HUDEP-2 (cell line): ENCODE results near the gene ACR.

Source experiments
- DNase-seq, 76 experiments: peaks; one replicate each; lab custom pipeline; 2025; ENCODE audit not compliant: unreplicated experiment in 76 of 76; lab: John Stamatoyannopoulos, UW

Gene ACR

DNA sequence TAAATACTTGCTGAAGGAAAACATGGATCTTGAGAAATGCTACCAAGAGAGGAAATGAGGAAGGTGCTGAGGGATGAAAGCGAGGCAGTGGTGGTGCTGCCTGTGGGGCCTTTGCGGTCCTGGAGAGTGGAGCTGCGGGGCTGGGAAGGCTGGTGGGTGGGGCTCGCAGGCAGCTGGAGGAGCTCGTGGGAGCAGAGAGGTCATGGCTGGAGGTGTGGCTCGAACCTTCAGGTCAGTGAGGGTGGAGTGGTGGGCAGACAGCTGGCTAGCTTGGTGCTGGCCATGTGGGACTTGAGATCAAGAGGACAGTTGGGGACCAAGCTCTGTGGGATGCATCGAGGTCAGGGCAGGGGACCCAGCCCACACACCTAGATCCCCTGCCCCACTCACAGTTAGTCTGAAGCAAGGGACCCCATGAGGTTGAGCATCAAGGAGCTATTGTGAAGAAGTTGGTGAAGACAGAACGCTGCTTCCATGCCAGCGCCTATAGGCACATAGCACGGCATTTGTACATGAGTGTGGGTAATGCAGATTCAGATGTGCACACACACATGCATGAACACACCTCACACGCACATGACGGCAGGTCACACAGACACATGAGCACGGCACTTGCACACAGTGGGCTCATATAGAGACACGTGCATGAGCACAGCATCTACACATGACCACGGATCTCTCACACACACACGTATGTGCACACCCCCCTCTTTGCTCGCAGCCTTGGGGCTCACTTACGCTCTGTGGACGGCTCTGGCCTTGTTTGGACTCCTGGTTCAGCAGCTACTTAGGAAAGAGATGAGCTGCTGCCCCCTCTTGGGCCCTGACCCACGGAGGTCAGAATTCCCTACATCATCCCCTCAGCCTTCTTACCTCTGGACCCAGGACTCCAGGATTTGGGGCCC lies 34.9 kb upstream of the ACR start:
- no peak for DNase-seq

DNA sequence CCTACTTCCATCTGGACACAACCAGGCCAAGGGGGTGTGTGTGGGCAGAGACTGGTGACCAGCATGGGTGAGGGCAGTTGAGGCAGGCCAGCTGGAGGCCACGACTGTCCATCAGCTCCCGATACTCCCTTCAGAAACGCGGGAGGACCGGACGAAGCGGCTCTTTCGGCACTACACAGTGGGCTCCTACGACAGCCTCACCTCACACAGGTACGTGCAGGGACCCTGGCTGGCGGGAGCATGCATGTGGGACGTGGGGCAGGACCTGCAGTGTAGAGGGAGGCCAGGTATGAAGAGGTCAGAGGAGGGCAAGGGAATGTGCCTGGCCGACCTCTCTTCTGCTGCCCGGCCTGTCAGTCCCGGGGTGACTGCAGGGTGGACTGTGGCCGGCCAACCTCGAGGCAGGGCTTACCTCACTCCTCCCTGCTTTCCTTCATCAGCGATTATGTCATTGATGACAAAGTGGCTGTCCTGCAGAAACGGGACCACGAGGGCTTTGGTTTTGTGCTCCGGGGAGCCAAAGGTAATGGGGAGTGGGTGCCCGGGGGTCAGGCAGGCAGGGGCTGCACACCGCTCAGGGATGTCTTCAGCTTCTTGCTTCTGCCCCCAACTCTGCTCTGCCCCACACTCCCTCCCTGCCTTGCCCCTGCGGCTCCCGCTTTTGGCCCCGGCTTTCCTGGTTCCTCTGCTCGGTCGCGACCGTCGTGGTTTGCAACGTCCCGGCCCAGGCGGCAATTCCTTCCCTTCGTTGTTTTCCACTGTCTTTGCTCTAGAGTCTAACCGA lies 34.1 kb upstream of the ACR start:
- DNase-seq, result no peak

DNA sequence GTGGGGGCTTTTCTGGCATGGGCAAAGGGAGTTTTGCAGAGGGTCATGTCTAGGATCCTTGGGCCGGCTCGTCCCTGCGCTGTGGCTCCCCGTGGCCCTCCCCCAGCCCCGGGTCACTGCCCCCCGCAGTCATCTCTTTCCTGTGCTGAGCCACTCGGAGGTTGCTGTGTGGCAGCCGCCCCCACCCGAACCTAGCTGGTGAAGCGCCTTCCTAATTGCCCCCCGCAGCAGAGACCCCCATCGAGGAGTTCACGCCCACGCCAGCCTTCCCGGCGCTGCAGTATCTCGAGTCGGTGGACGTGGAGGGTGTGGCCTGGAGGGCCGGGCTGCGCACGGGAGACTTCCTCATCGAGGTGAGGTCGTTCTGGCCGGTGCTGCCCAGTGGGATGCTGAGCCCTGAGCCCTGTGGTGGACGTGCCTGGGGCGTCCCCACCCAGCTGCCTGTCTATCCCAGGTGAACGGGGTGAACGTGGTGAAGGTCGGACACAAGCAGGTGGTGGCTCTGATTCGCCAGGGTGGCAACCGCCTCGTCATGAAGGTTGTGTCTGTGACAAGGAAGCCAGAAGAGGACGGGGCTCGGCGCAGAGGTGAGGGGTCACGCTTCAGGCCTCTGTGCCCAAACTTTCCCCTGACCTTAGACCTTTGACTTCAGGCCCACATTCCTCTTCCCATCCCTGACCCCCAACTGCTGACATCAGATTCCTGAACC lies 33.3 kb upstream of the ACR start:
- no peak for DNase-seq

DNA sequence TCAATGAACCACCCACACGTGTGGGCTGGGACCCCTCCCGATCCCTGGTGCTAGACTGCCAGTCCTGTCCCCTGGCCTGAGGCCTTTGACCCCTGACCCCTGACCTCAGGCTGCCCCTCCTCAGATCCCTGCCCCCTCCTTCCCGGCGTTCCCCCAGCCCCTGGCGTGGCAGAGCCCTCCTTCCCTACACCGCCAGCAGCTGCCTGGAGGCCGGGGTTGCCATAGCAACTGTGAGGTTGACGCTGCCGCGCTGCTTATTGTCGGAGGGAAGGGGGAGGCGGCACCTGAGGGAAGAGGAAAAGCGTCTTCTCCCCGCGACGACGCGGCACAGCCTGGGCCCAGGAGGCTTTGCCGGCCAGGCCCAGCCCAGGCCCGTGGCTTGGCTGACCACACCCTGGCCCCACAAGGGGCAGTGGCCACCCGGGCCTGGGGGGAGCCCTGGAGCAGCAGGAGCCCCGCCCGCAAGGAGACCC lies 32.7 kb upstream of the ACR start:
- no peak for DNase-seq

DNA sequence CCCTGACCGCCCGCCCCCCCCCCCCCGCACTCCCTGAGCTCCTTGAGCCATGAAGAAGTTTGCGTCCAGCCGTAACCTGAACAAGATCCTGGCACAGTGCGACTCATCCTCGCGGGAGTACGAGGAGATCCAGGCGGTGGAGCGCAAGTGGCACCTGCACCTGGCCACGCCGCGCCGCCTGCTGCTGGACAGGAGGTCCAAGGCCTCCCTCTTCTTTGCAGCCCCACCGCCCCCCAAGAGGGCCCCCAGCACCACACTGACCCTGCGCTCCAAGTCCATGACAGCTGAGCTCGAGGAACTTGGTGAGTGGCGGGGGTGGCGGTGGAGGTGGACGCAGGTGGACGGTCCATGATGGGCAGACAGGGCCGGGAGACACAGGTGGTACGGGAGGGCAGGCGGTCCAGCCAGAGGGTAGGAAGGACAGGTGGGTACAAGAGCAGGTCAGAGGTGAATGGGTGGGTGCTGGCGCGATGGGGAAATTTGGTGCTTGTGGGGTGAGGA lies 32.1 kb upstream of the ACR start:
- no peak for DNase-seq

DNA sequence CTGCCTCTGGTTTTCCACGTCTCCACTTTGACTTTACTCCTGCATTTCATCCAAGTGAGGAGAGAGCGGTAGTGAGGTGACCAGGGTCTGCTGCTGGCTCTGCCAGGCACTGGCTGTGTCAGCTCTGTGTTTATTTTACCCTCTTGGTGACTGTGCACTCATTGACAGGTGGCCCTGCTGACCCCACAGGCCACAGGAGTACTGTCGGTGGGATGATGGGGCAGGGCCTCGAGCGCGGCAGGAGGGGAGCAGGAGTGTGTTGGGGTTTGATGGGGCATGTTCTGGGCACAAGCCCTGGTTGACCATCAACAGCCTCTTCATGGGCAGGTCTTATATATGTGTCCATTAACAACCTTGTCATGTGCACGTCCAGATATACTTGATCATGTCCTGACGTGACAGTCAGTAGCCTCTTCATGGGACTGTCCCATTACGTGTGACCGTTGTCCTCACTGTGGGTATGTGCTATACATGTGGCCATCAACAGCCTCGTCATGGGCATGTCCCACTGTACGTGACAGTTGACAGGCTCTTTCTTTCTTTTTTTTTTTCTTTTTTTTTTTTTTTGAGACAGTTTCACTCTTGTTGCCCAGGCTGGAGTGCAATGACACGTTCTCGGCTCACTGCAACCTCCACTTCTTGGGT lies 31.4 kb upstream of the ACR start:
- DNase-seq, result no peak

DNA sequence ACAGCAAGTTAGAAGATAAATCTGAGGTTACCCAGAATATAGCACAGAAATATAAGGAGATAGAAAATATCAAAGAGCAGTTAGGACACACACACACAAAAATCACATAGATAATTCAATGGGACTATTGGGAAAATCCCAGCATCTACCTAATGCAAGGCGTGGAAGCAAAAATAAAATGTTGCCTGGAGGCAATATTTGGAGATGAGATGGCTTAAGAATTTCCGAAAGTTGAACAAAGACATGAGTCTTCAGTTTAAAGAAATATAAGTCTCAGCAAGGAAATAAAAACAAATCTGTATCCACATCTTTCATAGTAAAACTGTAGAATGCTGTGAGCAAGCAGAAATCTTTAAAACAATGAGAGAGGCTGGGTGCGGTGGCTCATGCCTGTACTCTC lies 29.5 kb upstream of the ACR start:
- no peak for DNase-seq

DNA sequence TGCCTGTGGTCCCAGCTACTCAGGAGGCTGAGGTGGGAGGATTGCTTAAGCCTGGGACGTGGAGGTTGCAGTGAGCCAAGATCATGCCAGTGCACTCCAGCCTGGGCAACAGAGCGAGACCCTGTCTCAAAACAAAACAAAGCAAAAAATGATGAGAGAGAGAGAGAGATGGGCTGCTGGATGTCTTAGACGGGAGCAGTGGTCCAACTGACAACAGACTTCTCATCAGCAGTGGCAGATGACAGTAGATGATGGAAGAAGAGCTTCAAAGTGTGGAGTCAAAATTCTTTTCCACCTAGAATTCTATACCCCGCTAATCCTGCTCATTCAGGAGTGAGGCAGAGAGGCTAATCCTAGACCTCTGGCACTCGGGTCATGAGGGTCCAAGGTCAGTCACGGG lies 29.0 kb upstream of the ACR start:
- no peak for DNase-seq

DNA sequence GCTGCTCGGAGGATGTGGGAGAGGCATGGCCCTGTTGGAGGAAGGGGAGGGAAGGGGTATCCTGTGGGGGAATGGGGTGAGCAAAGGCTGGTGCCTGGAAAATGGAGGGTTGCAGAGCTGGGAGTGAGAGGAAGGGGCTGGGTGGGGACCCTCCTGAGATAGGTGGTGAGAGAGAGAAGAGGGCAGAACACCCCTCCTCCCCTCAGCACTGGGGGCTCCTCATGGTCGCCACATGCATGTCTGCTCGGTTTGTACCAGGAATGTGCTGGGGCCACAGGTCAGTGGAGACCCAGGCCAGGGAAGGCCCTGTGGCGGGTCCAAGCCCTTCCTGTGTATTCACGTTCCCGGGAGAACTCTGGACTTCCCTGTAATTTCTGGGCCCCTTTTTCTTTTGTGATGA lies 27.8 kb upstream of the ACR start:
- DNase-seq, result no peak

DNA sequence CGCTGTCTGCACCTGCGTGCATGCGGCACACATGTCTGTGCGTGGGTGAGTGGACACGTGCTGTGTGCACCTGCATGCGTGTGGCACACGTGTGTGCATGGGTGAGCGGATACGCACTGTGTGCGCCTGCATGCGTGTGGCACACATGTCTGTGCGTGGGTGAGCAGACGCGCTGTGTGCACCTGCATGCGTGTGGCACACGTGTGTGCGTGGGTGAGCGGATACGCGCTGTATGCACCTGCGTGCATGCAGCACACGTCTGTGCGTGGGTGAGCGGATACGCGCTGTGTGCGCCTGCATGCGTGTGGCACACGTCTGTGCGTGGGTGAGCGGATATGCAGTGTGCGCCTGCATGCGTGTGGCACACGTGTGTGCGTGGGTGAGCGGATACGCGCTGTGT lies 27.1 kb upstream of the ACR start:
- DNase-seq, result no peak

DNA sequence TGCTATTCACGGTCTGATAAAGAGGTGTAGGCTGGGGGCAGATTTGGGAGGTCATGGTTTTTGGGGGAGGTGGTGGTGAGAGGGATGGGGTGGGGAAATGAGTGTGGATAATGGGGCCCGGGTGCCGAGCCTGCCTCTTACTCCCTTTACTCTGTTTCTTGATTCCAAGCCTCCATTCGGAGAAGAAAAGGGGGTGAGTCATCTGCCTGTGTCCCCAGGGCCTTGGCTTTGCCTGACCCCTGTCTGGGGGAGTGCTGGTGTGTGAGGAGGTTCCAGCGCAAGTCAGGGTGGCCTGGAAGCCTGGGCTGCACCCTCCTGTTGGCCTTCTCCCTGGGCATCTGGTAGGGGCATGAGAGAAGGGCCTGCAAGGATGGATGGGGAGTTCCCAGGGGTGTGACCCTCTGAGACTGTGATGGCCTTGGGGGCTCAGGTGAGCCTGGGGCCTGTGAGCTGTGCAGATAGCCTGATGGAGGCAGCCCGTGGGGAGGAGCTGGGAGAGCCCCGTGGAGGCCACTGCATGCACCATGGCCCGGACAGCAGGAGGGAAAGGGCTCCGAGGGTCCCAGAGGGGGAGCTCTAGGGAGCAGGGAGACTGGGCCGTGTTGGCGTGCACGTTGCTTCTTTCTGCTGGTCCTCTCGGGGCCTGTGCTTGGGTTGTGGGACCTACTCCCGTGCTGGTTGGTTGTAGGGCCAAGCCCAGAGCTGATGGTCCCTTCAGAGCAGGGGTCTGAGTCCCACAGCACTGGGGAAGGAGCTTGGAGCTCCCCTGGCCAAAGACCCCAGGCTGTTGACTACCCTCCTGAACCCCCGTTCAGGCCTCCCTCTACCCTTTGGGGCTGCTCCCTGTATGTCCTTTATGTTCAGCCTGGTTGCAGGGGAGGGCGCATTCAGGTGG lies 26.3 kb upstream of the ACR start:
- no peak for DNase-seq

DNA sequence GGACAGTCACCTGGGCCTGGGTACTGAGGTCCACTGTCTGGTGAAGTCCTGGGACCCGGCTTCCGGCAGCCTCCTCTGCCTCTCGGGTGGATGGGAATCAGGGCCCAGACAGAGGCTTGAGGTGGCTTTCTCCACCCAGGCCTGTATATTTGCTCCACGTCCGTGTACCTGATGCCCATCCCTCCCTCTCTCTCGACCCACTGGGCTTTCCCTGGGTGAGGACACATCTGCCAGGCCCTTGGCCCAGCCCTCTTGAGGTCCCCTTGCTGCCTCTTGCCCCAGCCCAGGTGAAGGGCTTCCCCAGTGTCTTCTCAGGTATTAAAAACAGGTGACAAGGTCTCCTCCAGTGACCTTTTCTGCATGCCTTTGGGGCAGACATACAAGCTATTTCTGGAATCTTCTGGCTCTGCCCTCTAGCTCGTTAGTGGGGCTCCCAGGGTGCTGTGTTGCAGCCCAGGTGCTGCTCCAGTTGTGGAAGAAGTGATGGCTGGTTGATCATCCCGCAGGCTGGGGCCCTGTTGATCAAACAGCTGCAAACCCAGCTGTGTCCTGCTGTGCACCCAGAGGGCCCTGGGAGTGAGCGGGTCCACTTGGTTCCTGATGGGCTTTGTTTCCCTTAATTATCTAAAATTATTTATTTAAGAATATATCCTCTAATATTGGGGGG lies 25.5 kb upstream of the ACR start:
- no peak for DNase-seq

DNA sequence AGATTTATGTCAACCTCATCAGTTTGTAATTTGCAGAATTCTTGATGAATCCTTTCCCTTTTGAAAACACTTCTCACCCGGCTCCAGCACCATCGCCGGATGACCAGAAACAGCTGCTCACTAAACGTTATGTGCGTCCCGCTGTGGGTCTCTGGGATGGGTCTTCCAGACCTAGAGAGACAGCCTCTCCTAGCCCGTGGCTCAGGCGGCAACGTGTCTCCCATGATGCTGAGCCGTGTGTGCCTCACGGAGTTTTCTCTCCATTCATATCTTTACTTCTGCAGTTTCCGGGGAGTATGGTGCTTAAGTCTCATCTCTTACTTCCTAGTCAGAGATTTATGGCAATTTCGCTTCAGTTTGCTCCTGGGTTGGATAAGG lies 25.0 kb upstream of the ACR start:
- DNase-seq, result no peak

DNA sequence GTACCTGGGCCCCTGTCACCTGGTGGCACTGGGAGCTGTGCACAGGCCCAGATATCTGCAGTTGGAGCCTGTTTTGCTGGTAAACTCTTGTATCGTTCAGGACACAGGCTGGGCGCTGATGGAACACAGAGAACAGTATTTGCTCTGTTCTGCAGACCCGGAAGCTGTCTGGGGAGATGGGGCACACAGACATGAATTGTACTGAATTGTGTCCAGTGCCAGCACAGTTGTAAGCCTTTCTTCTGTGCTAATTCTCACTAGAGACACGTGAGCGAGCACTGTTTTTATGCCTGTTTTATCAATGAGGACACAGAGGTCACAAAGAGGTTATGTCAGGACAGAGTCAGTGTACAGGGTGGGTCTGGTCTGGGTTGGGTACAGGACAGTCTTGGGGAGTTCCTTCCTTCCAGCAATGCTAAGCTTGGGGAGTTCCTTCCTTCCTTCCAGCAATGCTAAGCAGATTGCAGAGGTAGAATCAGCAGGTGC lies 24.4 kb upstream of the ACR start:
- no peak for DNase-seq

DNA sequence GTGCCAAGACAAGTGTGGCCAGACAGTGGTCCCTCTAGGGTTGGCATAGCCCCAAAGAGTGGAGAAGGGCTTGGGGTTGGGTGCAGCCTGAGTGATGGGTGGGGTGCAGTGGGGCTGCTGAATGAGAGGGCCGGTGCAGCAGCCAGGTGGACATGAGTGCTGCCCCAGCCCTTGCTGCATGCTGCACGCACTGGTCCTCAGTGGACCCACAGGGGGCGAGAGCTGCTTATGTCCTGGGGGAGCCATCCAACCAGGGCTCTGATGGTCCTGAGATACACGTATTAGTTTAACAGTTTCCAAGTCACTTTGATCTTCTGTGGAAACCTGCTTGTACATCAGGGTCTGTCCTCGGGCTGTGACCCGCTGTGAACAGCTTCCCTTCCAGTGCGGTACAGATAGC lies 23.9 kb upstream of the ACR start:
- no peak for DNase-seq

DNA sequence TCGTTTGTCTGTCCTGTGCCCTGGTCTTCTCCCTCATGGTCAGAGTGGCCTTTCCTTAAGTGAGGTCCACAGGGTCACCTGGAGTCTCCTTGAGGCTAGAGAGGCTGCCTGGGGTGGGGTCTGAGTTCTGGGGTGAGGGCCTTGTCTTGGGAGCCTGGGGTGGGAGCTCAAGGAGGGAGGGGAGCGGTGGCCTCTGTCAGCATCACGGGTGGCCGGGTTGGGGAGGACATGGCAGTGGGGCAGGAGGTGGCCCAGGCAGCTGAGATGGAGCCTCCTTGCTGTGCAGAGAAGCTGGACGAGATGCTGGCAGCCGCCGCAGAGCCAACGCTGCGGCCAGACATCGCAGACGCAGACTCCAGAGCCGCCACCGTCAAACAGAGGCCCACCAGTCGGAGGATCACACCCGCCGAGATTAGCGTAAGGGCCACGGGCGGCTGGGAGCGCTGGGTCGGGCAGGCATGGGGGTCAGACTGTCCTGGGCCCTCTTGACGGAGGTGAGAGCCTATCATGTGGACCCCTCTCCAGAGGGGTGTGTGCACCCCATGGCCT lies 23.3 kb upstream of the ACR start:
- DNase-seq, result no peak

DNA sequence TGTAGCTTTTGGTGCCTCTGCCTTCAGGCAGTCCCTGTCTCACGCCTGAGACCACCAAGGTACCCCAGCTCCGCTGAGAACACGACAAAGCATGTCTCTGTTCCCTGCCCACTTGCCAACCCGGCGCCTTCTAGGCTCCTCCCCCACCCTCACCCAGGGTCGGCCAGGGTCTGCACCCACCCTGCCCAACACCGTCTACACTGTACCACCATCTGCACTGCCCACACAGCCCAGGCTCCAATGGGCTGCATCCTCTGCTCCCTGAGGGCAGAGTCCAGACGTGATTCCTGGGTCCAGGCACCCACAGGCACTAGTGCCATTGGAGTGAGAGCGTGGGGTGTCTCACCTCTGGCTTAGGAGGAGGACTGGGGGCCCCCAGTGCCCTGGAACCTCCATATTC lies 22.8 kb upstream of the ACR start:
- DNase-seq, result no peak

DNA sequence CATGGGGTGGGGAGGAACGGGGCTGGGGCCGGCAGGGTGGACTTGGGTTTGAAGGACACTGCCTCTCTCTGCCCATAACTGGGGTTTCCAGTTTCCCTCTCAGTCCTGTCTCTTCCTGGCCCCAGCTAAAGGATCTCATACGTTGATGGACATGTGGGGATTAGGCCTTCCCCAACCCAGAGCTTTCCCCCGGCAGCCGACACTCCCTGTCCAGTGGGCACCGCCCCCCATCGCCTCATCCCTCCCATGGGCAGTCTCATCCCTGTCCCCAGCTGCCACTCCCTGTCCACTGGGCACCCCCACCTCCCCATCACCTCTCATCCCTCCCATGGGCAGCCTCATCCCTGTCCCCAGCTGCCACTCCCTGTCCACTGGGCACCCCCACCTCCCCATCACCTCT lies 22.2 kb upstream of the ACR start:
- DNase-seq, result no peak
